NCI-H748 (cell line): ENCODE data around the gene DTNB.
A peak's percentile ranks its signal among the peaks of the same experiment; 100 is the strongest.
"Not testable (repeated sequence)": the region's sequence is repeated elsewhere in the genome, so short reads cannot be mapped to it uniquely, and the experiment has no call there.

ENCODE experiments used
- DNase-seq: peaks from one replicate; lab custom pipeline; 2025; ENCODE audit not compliant: unreplicated experiment; lab: John Stamatoyannopoulos, UW

Gene DTNB

DNA sequence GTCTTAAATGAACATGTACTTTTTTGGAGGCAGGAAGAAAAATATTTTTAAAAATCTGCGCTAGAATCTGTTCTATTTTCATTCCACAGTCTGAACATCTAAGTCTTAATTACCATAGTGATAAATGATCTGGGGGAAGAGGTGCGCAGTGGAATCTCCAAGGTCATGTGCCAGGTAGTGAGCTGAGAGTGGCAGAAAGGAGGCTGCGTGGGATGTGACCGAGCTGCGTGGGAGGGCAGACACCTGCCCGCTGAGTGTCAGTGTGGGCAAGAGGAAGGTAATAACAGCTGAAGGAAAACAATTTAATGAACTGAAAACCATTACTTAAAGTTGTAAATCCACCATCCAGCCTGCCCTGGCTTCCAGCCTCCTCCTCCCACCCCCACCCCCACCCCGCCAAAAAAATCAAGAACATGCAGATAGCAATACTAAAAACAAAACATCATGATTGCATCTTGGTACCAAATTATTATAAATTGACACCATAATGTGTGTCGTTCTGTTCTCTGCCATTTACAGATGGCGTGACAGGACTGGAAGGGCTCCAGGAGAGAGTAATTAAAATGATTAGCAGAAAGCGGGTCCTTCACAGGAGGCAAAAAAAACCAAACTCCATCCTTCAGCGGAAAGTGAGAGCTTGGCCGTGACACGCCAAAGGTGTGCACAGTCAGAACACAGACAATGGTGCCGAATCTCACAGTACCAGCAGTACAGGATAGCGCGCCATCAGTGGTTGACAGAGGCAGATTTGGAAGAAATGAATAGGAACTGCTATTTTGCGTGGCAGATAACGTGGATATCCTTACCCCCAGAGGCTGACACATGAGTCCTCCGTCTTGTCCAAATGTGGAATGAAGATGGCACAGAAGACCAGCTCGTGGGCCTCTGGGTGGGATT, 11.4 kb upstream of the DTNB start:
- peak; percentile 37 for DNase-seq

DNA sequence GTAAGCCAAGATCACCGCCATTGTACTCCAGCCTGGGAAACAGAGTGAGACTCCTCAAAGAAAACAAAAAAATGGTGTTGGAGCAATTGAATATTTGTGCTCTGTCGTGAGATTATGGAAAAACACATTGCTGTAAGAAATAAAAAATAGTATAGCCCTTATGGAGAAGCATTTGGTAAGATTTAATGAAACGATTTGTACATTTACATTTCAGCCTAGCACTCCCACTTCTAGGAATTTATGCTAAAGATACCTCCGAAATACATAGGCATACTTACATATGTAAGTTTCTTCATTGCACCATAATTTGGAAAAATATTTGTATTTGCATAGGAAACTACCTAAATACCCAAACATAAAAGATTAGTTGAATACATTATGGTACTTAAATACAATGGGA, 8.7 kb upstream of the DTNB start:
- DNase-seq: no peak

DNA sequence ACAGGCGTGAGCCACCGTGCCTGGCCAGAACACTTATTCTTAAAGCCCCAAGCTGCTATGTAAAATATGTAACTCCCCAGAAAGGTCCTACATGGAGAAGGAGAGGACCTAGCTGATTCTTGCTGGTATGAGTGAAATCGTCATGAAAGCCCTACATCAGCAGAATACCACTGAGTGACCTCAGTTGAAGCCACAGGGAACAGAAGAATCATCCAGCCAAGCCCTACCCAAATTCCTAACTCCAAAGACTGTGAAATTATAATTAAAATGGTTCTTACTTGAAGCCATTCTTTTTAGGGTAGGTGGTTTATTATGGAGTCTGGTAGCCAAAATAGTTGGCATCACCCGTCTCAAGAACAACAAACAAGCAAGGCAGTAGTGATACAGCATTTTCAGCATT, 4.5 kb upstream of the DTNB start:
- no peak for DNase-seq

DNA sequence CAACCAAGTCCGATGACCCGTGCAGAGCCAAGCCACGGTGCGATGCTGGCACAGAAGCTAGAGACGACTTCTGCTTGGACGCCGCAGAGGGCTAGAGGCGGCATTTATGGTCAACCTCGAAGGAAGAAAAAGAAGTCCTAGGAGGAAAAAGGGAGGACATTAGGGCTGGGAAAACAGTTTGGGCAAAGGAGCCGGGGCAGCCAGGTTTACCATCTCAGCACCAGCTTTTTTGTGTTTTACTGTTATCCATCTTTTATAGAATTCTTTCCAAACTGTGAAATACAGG, 643 bp upstream of the DTNB start:
- DNase-seq: no peak

DNA sequence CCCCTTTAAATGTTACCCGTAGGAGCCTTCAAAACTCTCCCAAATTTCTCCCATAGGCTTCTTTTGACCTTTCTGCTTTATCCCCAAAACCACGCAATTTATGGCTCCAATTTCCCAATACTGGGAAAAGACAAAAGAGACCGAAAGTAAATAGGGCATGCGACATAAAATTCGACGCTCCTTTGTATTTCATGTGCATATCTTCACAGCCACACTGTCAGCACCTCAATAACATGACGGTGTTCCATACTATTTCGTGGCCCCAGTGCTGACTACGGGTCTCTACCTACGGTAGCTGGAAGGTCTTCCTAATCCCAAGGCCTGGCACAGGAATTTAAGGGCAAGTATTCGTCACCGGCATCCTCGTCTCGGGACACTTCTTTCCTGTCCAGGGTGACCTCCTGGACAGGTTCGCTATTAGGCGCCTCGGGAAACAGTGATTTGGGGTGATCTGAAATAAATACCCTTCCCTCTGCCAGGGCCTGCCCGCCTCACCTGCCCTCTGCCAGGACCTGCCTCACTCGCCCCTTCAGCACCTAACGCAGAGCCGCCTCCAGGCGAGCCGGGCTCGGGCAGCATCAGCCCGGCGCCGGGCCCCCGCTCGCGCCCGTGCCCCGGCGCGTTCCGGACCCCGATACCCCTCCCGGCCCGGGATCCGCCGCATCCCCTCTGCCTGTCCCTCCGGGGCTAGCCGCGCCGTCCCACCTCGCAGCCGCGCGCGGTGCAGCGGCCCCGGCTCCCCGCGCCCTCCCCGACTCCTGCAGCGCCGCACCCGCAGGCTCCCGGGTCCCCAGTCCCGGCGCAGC, 680 bp downstream of the DTNB start:
- peak; percentile 75 for DNase-seq

DNA sequence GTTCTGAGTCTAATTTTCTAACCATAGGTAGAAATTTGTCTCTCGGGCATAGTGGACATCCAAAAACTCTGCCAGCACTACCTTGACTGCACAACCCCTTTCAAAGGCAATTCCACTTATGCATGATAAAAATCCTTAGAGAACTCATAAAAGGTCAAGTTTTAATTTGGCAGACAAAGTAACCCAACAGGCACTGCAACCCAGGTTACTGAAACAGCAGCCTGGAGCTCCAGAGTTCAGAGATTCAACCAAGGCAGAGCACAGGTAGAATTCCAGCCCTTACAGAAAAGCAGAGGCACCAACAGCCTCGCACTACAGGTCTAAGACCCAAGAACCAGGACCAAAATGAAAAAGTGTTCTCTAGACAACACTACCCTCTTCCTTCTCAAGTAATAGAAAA, 1.8 kb downstream of the DTNB start:
- no peak for DNase-seq

DNA sequence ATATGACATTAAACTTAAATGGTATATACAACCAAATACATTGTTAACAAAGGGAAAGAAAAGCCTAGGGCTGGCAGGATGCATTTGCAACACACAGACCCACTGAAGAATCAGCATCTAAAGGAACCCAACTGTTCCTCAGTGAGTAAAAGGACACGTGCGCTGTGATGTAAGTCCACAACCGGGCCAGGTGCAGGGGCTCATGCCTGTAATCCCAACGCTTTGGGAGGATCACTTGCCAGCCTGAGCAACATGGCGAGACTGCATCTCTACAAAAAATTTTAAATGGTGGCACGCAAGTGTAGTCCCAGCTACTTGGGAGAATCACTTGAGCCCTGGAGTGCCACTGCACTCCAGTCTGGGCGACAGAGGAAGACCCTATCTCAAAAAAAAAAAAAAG, 3.9 kb downstream of the DTNB start:
- DNase-seq: no peak

DNA sequence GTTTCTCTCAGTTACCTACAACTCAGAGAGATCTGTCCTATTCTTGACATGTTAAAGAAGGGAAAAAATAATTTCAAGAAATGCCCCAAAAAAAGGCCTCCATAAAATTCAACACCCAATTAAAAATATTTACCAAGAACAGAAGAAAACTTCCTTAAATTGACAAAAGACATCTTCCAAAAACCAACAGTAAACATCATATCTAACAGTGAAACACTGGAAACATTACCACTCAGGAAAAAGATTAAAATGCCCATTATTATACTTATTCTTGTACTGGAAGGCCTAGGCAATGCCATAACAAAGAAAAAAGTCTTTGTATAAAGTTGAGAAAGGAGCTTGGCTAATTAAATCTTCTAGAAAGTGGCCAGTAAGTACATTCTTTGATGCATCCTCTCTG, 7.2 kb downstream of the DTNB start:
- DNase-seq: no peak

DNA sequence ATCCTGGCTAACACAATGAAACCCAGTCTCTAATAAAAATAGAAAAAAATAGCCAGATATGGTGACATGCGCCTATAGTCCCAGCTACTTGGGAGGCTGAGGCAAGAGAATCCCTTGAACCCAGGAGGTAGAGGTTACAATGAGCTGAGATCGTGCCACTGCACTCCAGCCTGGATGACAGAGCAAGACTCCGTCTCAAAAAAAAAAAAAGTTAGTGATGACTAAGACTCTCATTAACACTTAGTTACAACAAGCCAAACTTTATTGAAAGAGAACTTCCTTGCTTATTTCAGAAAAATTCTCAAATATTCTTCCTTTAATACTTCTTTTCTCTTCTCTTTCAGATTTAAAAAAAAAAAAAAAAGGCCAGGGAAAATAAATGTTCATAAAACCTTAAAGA, 7.9 kb downstream of the DTNB start:
- DNase-seq: not testable (repeated sequence)

DNA sequence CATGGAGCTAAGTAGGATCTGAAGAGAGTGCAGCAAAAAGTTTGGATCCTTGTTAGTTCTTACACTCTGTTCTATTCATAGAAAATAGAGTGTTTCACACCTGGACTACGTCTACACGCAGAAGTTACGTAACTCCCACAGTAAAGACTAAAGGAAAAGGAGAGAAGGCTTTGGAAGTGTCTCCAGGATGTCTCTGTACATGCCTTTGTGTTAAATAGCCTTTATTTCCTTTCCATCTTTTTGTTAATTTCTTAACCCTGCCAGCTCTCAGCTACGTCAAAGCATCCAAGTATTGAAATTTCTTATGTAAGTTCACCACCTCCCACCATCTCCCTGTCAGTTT, 8.4 kb downstream of the DTNB start:
- no peak for DNase-seq

DNA sequence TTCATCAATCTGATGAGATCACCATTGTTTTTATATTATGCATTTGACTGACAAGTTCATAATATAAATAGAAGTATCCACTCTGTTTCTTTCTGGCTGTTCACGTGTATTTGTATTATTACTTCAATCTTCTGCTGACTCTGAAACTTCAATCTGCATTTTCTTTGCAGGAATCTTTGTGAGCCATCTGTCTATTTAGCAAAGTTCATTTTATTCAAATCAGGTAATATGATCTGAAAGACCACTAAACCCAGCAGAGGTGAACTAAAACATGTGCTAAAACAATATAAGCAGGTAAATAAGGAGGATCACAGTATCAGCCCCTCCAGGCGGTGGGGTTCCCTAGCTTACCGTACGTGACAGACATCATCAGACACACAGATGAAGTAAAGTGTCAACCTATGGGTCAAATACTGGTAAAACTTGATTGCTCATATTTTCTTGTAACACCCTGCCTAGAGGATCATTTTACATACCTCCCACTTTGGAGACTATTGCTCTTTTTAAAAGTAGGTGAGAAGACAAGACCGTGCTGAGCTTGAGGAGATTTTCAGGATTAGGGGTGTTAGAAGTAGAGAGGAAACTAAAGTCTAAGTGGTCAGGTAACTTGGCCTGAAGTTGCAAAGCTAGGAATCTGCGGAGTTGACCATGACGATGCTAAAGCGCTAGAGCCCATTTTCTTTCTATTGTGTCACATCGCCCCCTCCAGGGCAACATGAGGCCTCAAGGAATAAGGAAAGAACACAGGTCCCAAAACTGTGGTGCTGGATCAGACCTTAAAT, 9.0 kb downstream of the DTNB start:
- DNase-seq: peak; percentile 70

DNA sequence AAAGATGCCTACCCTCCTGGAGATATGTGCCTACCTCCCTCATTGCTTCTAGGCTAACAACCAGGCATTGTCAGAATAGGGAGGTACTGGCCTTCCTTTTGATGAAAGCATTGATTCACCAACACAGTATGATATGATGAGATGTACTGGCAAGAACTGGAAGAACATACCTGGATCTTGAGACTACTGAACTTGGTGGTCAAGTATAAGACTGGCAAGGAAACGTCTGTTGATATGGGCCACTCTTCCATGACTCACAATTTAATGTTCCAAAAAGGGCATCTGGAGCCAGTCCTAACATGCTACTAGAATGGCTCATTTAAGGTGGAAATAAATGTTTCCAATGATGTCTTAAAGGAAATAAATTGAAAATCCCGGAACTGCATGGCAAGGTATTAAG, 18.1 kb downstream of the DTNB start:
- no peak for DNase-seq

DNA sequence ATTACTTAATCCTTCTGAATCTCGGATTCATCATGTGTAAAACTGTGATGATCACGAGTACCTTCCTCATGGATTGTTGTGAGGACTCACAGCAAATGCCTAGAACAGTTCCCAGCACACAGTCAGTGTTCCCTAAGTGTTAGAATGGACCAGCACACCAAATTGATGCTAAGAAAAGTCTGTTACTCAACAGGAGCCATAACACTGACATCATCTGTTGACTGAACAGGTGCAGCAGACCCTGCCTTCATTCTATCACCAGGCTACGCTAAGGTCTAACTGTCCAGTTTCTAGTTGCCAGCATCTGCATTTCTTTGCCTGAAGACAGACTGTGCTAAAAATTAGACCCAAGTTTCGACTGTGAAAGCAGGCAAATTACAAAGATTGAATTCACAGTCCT, 18.6 kb downstream of the DTNB start:
- no peak for DNase-seq

DNA sequence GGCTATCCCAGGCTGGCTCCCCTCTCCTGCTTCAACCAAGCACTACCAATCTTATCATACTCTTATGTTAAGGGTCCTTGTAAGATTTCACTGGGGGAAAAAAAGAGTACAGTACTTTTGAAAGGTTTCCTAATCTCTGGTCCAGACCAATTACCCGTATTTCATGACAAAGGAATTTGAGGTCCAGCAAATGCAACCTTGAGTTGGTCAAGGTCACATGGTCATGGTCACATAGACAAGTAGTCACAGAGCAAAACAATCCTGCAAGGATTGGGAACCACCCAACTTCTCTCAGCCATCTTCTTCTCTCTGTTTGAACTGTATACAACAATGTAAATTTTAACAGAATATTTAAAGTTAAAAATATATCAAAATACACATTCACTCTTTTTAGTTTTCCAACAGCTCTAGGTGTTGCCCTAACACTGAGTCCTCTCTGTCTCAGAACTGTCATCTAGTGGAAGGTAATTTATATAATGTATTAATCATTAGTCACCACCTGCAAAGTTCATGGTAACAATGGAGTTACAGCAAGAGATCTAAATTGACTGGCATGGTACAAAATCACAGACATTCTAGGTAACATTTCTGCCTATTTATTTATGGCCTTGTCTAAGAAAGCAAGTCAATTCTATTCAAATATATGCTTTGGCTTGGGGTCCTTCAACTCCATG, 21.5 kb downstream of the DTNB start:
- no peak for DNase-seq

DNA sequence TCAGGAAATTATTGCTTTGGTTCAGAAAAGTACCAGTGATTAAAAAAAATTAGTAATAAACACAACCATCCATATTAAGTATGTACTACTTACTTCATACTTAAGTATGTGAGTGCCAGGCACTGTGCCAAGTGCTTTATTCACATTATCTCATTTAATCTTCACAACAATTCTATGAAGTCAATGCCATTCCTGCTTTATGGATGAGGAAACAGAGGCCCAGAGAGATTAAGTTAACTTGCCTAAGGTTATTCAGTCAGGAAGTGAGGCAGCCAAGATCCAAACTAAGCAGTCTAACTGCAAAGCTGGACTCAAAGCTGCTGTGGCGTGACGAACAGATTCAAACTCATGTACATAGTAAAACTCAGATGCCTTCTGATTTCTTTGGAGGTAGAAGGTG, 22.3 kb downstream of the DTNB start:
- no peak for DNase-seq

DNA sequence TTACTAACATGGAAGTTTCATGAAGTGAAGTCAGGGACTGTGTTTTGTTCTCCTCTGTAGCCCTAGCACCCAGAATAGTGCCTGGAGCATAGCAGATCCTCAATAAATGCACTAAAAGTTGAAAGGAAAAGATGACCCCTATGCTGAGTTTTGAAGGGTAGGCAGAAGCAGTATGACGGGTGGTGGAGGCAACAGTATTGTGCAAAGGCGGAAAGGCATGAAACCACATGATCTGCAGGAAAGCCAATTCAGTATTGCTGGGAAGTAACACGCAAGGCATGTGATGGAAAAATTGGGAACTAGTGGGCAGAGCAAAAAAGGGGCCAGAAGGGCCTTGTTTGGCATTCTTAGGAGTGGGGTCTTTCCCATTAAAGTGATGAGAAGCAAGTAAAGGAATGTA, 23.1 kb downstream of the DTNB start:
- no peak for DNase-seq

DNA sequence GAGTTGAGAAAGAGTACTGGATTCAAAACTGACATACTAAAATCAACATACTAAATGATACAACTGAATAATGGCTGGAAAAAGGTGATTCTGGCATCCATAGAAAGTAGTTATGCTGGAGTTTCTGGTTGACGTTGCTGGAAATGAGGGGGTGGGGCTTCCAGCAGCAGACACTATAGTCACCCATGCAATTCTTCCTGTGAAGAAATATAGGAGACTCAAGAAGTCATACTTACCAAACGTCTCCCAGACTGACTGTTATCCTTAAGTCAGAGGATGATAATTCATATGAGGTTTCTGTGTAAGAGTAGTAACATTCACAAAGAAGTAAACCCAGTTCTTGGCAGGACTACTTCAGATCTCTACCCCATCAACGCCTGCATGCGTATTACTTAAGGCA, 23.6 kb downstream of the DTNB start:
- no peak for DNase-seq

DNA sequence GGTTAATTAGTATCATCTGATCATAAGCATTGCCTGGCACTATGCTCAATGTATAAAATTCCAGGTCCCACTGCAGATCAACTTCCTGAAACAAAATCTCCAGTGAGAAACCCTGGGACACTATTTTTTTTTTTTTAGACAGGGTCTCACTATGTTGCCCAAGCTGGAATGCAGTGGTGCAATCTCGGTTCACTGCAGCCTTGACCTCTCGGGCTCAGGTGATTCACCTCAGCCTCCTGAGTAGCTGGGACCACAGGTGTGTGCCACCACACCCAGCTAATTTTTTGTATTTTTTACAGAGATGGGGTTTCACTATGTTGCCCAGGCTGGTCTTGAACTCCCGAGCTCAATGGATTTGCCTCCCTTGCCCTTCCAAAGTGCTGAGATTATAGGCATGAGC, 31.1 kb downstream of the DTNB start:
- no peak for DNase-seq

DNA sequence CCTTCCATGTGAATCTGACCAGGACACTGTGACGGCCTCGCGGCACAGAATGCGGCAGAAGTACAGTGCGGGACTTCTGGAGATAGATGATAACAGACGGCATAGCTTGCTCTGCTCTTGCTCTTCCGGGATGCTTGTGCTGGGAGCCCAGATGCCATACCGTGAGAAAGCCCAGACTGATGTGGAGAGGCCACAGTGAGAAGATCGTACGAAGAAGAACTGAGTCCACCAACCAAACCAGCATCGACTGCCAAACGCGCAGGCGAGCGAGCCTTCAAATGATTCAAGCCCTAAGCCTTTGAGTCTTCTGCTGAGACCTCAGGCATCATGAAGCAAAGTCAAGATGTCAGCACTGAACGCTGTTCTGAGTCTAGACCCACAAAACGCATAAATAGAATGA, 33.7 kb downstream of the DTNB start:
- no peak for DNase-seq

DNA sequence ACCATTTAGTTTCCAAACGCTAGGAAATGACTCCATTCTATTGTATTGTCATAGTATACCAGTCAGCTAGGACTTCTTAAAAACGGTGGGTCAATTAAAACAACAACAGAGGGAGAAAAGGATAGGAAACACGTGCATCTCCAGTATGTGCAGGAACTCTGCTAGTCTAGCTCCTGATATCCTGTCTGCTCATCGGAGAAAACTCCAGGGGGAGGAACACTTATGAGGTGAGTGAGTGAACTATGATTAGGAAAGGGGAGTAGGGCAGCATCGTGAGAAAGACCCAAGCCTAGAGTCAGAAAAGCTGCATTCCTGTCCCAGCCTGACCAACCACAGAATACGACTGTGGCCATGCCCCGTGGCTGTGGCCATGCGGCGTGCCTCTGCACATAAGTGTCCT, 34.2 kb downstream of the DTNB start:
- no peak for DNase-seq

DNA sequence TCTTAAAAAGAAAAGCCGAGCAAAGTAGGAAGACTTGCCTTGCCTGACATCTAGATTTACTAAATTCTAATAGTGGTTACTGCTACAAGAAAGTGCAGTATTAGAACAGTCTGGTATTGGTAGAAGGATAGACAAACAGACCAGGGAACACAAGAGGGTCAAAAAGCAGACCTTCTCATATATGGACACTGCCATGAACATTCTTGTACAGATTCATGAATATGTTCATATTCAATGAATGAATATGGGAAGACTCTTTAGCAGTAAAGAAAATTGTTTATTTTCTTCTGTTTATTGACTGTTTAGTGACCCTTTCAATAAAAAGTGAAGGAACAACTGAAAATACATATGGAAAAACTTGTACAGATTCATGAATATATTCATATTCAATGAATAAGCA, 37.6 kb downstream of the DTNB start:
- DNase-seq: no peak
